OCI-LY1 (cell line): Measurements from ENCODE around the gene KCNE5.
"Not testable (repeated sequence)": the region's sequence is repeated elsewhere in the genome, so short reads cannot be mapped to it uniquely, and the experiment has no call there.

Experiments
- H2AFZ ChIP-seq: fragments of 200-600 bp; sonication (generic), shearing (Covaris generic); 2 replicates; pipeline ENCODE4 v1.6.0; 2014; ENCODE audit warnings: antibody characterized with exemption, mild to moderate bottlenecking, low read length
- H3F3A ChIP-seq: fragments of 200-600 bp; sonication (generic), shearing (Covaris generic); 2 replicates; pipeline ENCODE4 v1.6.0; 2014; ENCODE audit warnings: mild to moderate bottlenecking, antibody characterized with exemption, low read length, moderate library complexity; ENCODE audit not compliant: insufficient read depth
- H3K27ac ChIP-seq: fragments of 200-600 bp; sonication (generic); 2 replicates; pipeline ENCODE4 v1.5.1; 2014; ENCODE audit warnings: low read length, mixed run types, mild to moderate bottlenecking, low read depth; ENCODE audit not compliant: poor library complexity, severe bottlenecking
- H3K27me3 ChIP-seq: fragments of 200-600 bp; sonication (generic); 2 replicates; pipeline ENCODE4 v1.6.0; 2014; ENCODE audit warnings: antibody characterized with exemption, mild to moderate bottlenecking, low read length, moderate library complexity; ENCODE audit not compliant: insufficient read depth
- H3K36me3 ChIP-seq: fragments of 200-600 bp; sonication (generic); 2 replicates; pipeline ENCODE4 v1.6.1; 2014; ENCODE audit warnings: mild to moderate bottlenecking, antibody characterized with exemption, low read length, moderate library complexity, mixed read lengths; ENCODE audit not compliant: insufficient read depth
- H3K4me1 ChIP-seq: fragments of 200-600 bp; sonication (generic); 2 replicates; pipeline ENCODE4 v1.5.1; 2014; ENCODE audit warnings: mild to moderate bottlenecking, low read length, moderate library complexity; ENCODE audit not compliant: insufficient read depth, severe bottlenecking
- H3K4me2 ChIP-seq: fragments of 200-600 bp; sonication (generic), shearing (Covaris generic); 2 replicates; pipeline ENCODE4 v1.6.1; 2014; ENCODE audit warnings: low read length
- H3K4me3 ChIP-seq: fragments of 200-600 bp; sonication (generic); 2 replicates; pipeline ENCODE4 v1.5.1; 2014; ENCODE audit warnings: low read length, low read depth, mild to moderate bottlenecking, mixed read lengths; ENCODE audit not compliant: poor library complexity, severe bottlenecking
- H3K79me2 ChIP-seq: fragments of 200-600 bp; shearing (Covaris generic); 2 replicates; pipeline ENCODE4 v1.6.1; 2016; ENCODE audit warnings: mixed run types, low read length, mixed read lengths; ENCODE audit not compliant: insufficient read depth
- H3K9ac ChIP-seq: fragments of 200-600 bp; sonication (generic), shearing (Covaris generic); 2 replicates; pipeline ENCODE4 v1.6.1; 2014; ENCODE audit warnings: mild to moderate bottlenecking, low read length, mixed read lengths
- H3K9me2 ChIP-seq: fragments of 200-600 bp; sonication (generic), shearing (Covaris generic); 2 replicates; pipeline ENCODE4 v1.6.1; 2014; ENCODE audit warnings: low read depth, mild to moderate bottlenecking, low read length, mixed read lengths
- H3K9me3 ChIP-seq: fragments of 200-600 bp; shearing (Covaris generic); 2 replicates; pipeline ENCODE4 v1.6.1; 2014; ENCODE audit warnings: low read length, mixed read lengths
- H4K20me1 ChIP-seq: fragments of 200-600 bp; sonication (generic), shearing (Covaris generic); 2 replicates; pipeline ENCODE4 v1.6.0; 2016; ENCODE audit warnings: mild to moderate bottlenecking, low read length; ENCODE audit not compliant: insufficient read depth
- CTCF ChIP-seq: fragments of 200-600 bp; sonication (generic), shearing (Covaris generic); IDR thresholded peaks from 2 replicates; pipeline ENCODE4 v1.5.1; 2017; ENCODE audit warnings: mild to moderate bottlenecking, antibody characterized with exemption, low read length, moderate library complexity, mixed read lengths
- EZH2 ChIP-seq: fragments of 200-600 bp; sonication (generic), shearing (Covaris generic); IDR thresholded peaks from 2 replicates; pipeline ENCODE4 v1.8.0; 2017; ENCODE audit warnings: borderline replicate concordance, mixed run types, mild to moderate bottlenecking, antibody characterized with exemption, low read length, moderate library complexity, mixed read lengths

KCNE5 gene

GRCh38 chrX:109638158-109638557 is 13.2 kb upstream of the KCNE5 start:
- Histone ChIP-seq H3K9me3 (no peaks in the 10 kb centered on the region), H3K4me2 (no peak overlapping the region), H3K9ac (no peak overlapping the region), H2AFZ (no peak overlapping the region), H3K4me3 (no peak overlapping the region), H3K27ac (no peak overlapping the region), H4K20me1 (no peaks in the 10 kb centered on the region), H3K36me3 (no peaks in the 10 kb centered on the region; the same call in 1 of the 2 replicates), H3K27me3 (no peaks in the 10 kb centered on the region), H3K9me2 (no peaks in the 10 kb centered on the region), H3F3A (no peaks in the 10 kb centered on the region), H3K79me2 (no peaks in the 10 kb centered on the region), H3K4me1 (no peaks in the 10 kb centered on the region)
- no peak for TF ChIP-seq EZH2
- no peak for TF ChIP-seq CTCF

- H3K4me1 ChIP-seq, H3K27me3 ChIP-seq, H3K9me3 ChIP-seq, H3K4me2 ChIP-seq, H3F3A ChIP-seq, H3K27ac ChIP-seq, H3K4me3 ChIP-seq, H3K79me2 ChIP-seq, H3K9ac ChIP-seq, H3K9me2 ChIP-seq, H3K36me3 ChIP-seq, H4K20me1 ChIP-seq, H2AFZ ChIP-seq: not testable (repeated sequence)
These were observed 12.5 kb upstream of the KCNE5 start for GRCh38 chrX:109637477-109637876.

- no peaks in the 10 kb centered on the region for H3K9me3 ChIP-seq
- H3K79me2 ChIP-seq: no peaks in the 10 kb centered on the region
- H4K20me1 ChIP-seq: no peaks in the 10 kb centered on the region
- H3K4me3 ChIP-seq: no peak overlapping the region
- no peak overlapping the region for H3K9ac ChIP-seq
- H3K9me2 ChIP-seq: no peaks in the 10 kb centered on the region
- H3F3A ChIP-seq: no peaks in the 10 kb centered on the region
- no peaks in the 10 kb centered on the region for H3K27me3 ChIP-seq
- H3K4me2 ChIP-seq: no peak overlapping the region
- TF ChIP-seq EZH2: no peak
- peak; percentile 45 for TF ChIP-seq CTCF
- no peak overlapping the region for H2AFZ ChIP-seq
- no peak overlapping the region for H3K27ac ChIP-seq
- H3K36me3 ChIP-seq: no peaks in the 10 kb centered on the region
- H3K4me1 ChIP-seq: no peaks in the 10 kb centered on the region
These were observed 10.2 kb upstream of the KCNE5 start for GRCh38 chrX:109635146-109635545.

GRCh38 chrX:109632906-109633504 is 8.0 kb upstream of the KCNE5 start:
- Histone ChIP-seq H2AFZ (no peak overlapping the region), H4K20me1 (no peaks in the 10 kb centered on the region), H3K9ac (no peak overlapping the region), H3K27ac (no peak overlapping the region), H3K4me3 (no peak overlapping the region), H3K4me2 (no peak overlapping the region), H3K79me2 (no peaks in the 10 kb centered on the region), H3K27me3 (no peaks in the 10 kb centered on the region), H3F3A (no peaks in the 10 kb centered on the region), H3K9me3 (no peaks in the 10 kb centered on the region), H3K4me1 (no peaks in the 10 kb centered on the region), H3K36me3 (no peaks in the 10 kb centered on the region), H3K9me2 (no peaks in the 10 kb centered on the region)
- TF ChIP-seq CTCF (peak; percentile 33; the same call in 1 of the 2 replicates), EZH2 (no peak)
